ENCODE results near the gene C5orf58.

GRCh38 chr5:170263906-170264305 is 31.1 kb downstream of the C5orf58 start:
- TF ChIP-seq CTCF (IDR thresholded peaks at IDR 0.05) (no peak), EP300 (IDR thresholded peaks at IDR 0.05) (no peak), POLR2A (IDR thresholded peaks at IDR 0.05) (no peak)
